GM19438 (cell line): ENCODE results near the gene SLC1A2.

ENCODE experiments used
- ATAC-seq: cut with Tn5 transposase; IDR thresholded peaks from one replicate; pipeline ENCODE4 v1.9.1; 2021; ENCODE audit warnings: low read depth; ENCODE audit not compliant: unreplicated experiment

SLC1A2 gene

DNA sequence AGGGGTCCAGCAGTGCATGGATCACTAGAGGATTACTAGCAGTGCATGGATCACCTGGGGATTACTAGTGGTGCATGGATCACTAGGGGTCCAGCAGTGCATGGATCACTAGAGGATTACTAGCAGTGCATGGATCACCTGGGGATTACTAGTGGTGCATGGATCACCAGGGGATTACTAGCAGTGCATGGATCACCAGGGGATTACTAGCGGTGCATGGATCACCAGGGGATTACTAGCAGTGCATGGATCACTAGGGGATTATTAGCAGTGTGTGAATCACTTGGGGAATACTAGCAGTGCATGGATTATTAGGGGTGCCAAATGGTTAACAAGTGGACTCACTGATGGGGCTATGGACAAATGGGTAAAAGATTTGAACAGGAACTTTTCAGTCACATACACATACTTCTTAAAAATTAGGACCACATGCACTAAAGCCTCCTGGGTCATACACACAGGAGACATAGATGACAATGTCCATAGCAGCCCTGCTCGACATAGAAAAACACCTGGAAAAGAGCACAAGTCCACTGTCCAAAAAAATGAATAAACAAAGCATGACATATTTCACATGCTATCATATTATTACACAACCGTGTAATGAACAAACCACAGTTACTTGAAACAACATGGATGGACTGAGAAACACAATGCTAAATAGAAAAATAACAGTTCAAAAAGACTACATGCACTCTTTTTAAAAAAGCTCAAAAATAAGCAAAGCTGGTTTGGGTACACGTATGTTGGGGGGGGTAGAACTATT lies 170.6 kb downstream of the SLC1A2 start:
- ATAC-seq, result no peak

GRCh38 chr11:35247863-35248262 lies 171.5 kb downstream of the SLC1A2 start:
- ATAC-seq, result no peak

- no peak for ATAC-seq
Observed at GRCh38 chr11:35247428-35247827, 171.9 kb downstream of the SLC1A2 start.

GRCh38 chr11:35246745-35247144 lies 172.6 kb downstream of the SLC1A2 start:
- no peak for ATAC-seq

- no peak for ATAC-seq
Observed at GRCh38 chr11:35245786-35246185, 173.6 kb downstream of the SLC1A2 start.

DNA sequence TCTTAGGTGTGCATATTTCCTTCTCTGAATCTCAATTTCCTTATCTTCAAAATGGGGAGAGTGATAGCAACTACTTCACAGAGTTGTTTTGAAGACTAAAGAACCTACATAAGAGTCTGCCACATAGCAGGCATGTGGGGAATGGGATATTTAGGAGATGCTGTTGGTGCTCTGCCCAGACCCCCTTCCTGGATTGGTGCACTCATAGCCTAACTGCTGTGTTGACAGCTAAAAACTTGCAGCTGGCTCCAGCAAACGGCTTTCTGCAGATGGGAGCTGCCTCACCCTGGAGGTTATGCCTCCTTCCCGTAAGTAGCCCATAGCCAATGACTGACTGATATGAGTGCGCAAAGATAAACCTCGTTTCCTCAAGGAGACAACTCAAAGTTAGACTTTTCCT lies 174.3 kb downstream of the SLC1A2 start:
- ATAC-seq, result no peak

DNA sequence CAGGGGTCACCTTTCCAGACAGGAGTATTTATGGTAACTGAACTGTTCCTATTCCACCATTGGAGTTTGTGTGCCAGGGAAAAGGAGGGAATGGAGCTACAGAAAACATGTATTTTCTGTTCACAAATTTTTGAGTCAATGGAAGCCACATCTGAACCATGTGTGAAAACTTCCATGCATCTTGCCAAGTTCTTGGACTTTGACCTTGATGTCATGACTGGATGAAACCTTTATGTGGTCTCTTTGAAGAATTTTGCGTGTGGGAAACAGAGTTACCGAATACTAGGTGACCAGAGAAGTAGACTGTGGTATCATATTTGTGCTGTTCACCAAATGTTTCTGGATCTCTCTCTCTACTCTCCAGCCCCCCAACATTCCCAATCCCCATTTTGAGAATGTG lies 175.6 kb downstream of the SLC1A2 start:
- ATAC-seq, result no peak

GRCh38 chr11:35242412-35243242 lies 176.7 kb downstream of the SLC1A2 start:
- no peak for ATAC-seq

DNA sequence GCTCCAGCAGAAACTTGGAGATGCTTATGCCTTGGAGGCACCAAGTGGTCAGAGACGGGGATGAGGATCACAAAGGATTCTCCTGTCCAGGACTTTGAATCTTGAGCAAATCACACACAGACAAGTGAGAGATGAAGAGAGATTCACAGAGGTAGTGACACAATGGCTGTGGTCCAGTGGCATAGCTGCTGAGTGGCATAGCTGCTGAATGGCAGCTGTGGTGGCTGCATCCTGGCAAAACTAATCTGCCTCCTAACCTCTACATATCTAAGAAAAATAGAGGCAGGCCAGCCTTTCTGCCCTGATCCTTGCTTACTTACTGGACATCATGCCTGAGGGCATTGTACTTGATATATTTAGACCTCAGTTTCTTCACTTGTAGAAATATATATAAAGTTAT lies 177.8 kb downstream of the SLC1A2 start:
- no peak for ATAC-seq

GRCh38 chr11:35241083-35241482 lies 178.3 kb downstream of the SLC1A2 start:
- no peak for ATAC-seq

- no peak for ATAC-seq
Observed at GRCh38 chr11:35239471-35240075, 179.8 kb downstream of the SLC1A2 start.

- no peak for ATAC-seq
Observed at GRCh38 chr11:35238882-35239281, 180.5 kb downstream of the SLC1A2 start.

GRCh38 chr11:35237860-35238715 lies 181.3 kb downstream of the SLC1A2 start:
- ATAC-seq, result no peak

DNA sequence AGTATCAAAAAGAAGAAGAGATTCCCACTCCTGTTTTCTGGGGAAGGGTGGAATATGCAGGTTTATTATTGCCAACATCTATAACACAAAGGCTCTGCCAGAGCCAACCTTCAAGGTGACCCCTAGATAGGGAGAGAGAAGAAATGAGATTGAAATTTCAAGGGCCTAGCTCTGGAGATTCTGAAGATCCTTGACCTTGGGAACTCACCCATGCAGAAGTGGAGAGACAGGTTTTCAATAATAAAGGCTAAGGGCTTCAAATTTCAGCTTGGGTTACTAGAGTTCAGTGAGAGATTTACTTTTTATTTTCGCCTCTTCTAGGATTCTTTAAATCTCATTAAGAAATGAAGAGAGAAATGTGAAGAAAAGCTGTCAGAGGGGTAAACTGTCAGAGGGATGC lies 182.0 kb downstream of the SLC1A2 start:
- no peak for ATAC-seq

DNA sequence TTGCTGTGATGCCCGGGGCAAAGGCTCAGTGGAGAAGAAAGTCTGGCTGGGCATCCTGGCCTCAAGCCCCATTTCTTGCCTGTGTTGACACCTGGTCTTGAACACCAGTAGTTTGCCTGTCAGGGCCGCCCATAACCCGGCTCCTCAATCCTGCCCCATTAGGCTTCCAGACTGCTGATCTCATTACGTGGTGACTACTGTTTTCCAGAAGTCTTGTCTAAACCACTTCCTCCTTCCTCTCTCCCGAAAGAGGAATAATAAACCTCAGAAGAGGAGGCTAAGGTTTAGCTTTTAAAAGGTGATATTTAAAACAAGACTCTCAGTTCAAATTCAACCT lies 182.7 kb downstream of the SLC1A2 start:
- no peak for ATAC-seq

GRCh38 chr11:35235936-35236666 lies 183.3 kb downstream of the SLC1A2 start:
- no peak for ATAC-seq

- ATAC-seq, result no peak
Observed at GRCh38 chr11:35235498-35235897, 183.9 kb downstream of the SLC1A2 start.

DNA sequence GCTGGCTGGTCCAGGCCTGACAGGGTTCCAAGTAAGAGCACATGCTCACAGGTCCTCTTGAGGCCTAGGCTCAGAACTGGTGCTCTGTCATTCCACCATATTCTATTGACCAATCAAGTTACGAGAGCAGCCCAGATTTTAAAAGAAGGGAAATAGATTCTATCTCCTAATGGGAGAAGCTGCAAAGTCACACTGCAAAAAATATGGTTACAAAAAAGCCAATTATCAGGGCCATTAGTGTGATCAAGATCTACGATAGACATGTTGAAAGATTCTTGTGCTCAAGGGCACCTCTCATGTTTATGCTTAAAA lies 184.2 kb downstream of the SLC1A2 start:
- no peak for ATAC-seq

GRCh38 chr11:35234460-35235156 lies 184.8 kb downstream of the SLC1A2 start:
- no peak for ATAC-seq

DNA sequence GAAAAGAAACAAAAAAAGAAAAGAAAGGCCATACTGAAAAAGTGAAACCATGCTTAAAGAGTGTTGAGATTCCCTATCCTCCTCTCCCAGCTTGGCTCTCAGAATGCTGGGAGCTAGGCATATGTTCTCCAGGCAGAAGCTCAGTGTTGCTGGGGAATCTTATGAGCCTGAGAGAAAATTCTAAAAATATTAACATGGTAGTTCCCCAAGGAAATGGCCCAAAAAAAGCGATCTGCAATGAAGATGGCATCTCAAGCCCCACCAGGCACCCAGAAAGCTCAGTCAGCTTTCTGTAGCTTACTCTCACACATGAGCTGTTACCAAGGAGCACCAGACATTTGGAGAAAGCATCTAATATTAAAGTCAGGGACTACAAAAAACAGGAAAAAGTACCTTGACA lies 185.8 kb downstream of the SLC1A2 start:
- ATAC-seq, result no peak
